ENCODE measurements around the gene SEC61B.

Gene SEC61B

GRCh38 chr9:99244344-99245260, 22.5 kb downstream of the SEC61B start:
- no peak for DNase-seq (ENCODE audit: low read depth in 2 of 2)
- no peak for TF ChIP-seq CTCF (IDR thresholded peaks at IDR 0.05; ENCODE audit: low read depth, low read length)
- no peak overlapping the region for H3K4me3 ChIP-seq (replicated peaks in 1 of 2; ENCODE audit: low read depth in 2 of 2, low read length in 2 of 2)

- no peak for DNase-seq (ENCODE audit: low read depth in 2 of 2)
Observed at GRCh38 chr9:99249619-99250018, 27.5 kb downstream of the SEC61B start.

DNA sequence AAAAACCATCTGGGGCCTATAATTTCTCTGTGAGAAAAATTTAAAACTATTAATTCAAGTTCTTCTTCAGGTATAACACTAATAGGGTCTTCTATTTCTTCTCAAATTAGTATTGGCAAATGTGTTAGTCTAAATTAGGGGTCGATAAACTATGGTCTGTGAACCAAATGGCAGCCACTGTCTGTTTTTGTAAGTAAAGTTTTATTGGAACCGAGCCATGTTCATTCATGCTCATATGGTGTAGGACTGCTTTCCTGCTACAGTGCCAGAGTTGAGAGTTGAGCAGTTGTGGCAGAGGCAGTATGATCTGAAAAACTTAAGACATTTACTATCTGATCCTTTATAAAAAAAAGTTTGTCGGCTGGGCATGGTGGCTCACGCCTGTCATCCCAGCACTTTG, 29.1 kb downstream of the SEC61B start:
- no peak overlapping the region for H3K4me3 ChIP-seq (replicated peaks in 1 of 2; ENCODE audit: low read depth in 2 of 2, low read length in 2 of 2)
- TF ChIP-seq CTCF (IDR thresholded peaks at IDR 0.05; ENCODE audit: low read depth, low read length): no peak
- no peak for DNase-seq (ENCODE audit: low read depth in 2 of 2)

More at GRCh38 chr9:99249619-99250018, 27.5 kb downstream of the SEC61B start:
- no peak for TF ChIP-seq CTCF (IDR thresholded peaks at IDR 0.05; ENCODE audit: low read depth, low read length)
- H3K4me3 ChIP-seq (replicated peaks in 1 of 2; ENCODE audit: low read depth in 2 of 2, low read length in 2 of 2): no peak overlapping the region

- no peak for TF ChIP-seq CTCF (IDR thresholded peaks at IDR 0.05; ENCODE audit: low read depth, low read length)
- H3K4me3 ChIP-seq (replicated peaks in 1 of 2; ENCODE audit: low read depth in 2 of 2, low read length in 2 of 2): no peak overlapping the region
- no peak for DNase-seq (ENCODE audit: low read depth in 2 of 2)
Observed at GRCh38 chr9:99253134-99253533, 31.1 kb downstream of the SEC61B start.

- DNase-seq (ENCODE audit: low read depth in 2 of 2): no peak
- TF ChIP-seq CTCF (IDR thresholded peaks at IDR 0.05; ENCODE audit: low read depth, low read length): no peak
- no peak overlapping the region for H3K4me3 ChIP-seq (replicated peaks in 1 of 2; ENCODE audit: low read depth in 2 of 2, low read length in 2 of 2)
Observed at GRCh38 chr9:99253772-99254431, 31.8 kb downstream of the SEC61B start.

GRCh38 chr9:99255651-99256050, 33.6 kb downstream of the SEC61B start:
- no peak overlapping the region for H3K4me3 ChIP-seq (replicated peaks in 1 of 2; ENCODE audit: low read depth in 2 of 2, low read length in 2 of 2)
- TF ChIP-seq CTCF (IDR thresholded peaks at IDR 0.05; ENCODE audit: low read depth, low read length): no peak
- no peak for DNase-seq (ENCODE audit: low read depth in 2 of 2)
